H1 (cell line): ENCODE data around the gene TMEM255B. TPM values are rescaled to one million over a fixed set of nuclear protein-coding genes. Genes with fewer than 3 reads are reported as not detected.

Experiments used
- CTCF ChIA-PET: fragments of 300-600 bp; sonication (Branson Sonifier 250); formaldehyde crosslinking; loops from one replicate; lab custom pipeline; 2021; ENCODE audit not compliant: partially characterized antibody; lab: Charles Lee
- POLR2A ChIA-PET: fragments of 300-600 bp; sonication (Branson Sonifier 250); formaldehyde crosslinking; loops from one replicate; lab custom pipeline; 2021; ENCODE audit warnings: inconsistent platforms; ENCODE audit not compliant: partially characterized antibody; lab: Charles Lee
- DNase-seq, 2 experiments: peaks; one replicate each; pipeline versions ENCODE4 v3.0.0 to v3.0.0-alpha.2; 2010 to 2022; ENCODE audit warnings: low spot score in 2 of 2, low read depth in 1 of 2, mixed read lengths in 1 of 2
- FAIRE-seq: peaks from 2 replicates; lab custom pipeline; 2011; peaks lifted over from hg19 to GRCh38; lab: Jason Lieb, UNC
- H2AFZ ChIP-seq: 2 replicates; pipeline ENCODE4 v1.8.1; 2012; ENCODE audit warnings: low read length, inconsistent platforms
- H2AK5ac ChIP-seq: 2 replicates; pipeline ENCODE4 v1.6.1; 2013; ENCODE audit warnings: low read depth, low read length
- H2BK120ac ChIP-seq: replicated peaks from 2 replicates; pipeline ENCODE3; 2013; ENCODE audit warnings: low read depth, low read length, inconsistent platforms
- H2BK12ac ChIP-seq: 2 replicates; pipeline ENCODE4 v1.6.1; 2013; ENCODE audit warnings: low read depth, low read length
- H2BK15ac ChIP-seq: 2 replicates; pipeline ENCODE4 v1.6.1; 2013; ENCODE audit warnings: low read length
- H2BK20ac ChIP-seq: 2 replicates; pipeline ENCODE4 v1.6.1; 2013; ENCODE audit warnings: low read length
- H2BK5ac ChIP-seq: 2 replicates; pipeline ENCODE4 v1.6.1; 2013; ENCODE audit warnings: low read depth, low read length
- H3K14ac ChIP-seq: 2 replicates; pipeline ENCODE4 v1.6.1; 2013; ENCODE audit warnings: inconsistent platforms; ENCODE audit not compliant: insufficient read length
- H3K18ac ChIP-seq: 2 replicates; pipeline ENCODE4 v1.6.1; 2013; ENCODE audit warnings: low read length; ENCODE audit errors: extremely low read depth
- H3K23ac ChIP-seq: 2 replicates; pipeline ENCODE4 v1.6.1; 2013; ENCODE audit warnings: inconsistent platforms; ENCODE audit not compliant: insufficient read length
- H3K23me2 ChIP-seq: 2 replicates; pipeline ENCODE4 v1.6.1; 2013; ENCODE audit warnings: low read depth, low read length
- H3K27ac ChIP-seq: 2 replicates; pipeline ENCODE4 v1.6.1; 2011; ENCODE audit warnings: low read depth, low read length, inconsistent platforms
- H3K27me3 ChIP-seq, 4 experiments: replicated peaks in 1 of 4; 1 replicate in 1 of 4; 2 replicates in 3 of 4; pipeline versions ENCODE4 v1.6.1 to v1.8.1; 2011 to 2013; ENCODE audit warnings: low read length in 3 of 4, mild to moderate bottlenecking in 3 of 4, inconsistent platforms in 2 of 4, mixed read lengths in 2 of 4, moderate library complexity in 1 of 4; ENCODE audit not compliant: control insufficient read depth in 3 of 4, insufficient read depth in 3 of 4; ENCODE audit errors: extremely low read depth in 1 of 4
- H3K36me3 ChIP-seq, 4 experiments: 2 replicates each; pipeline versions ENCODE4 v1.6.1 to v1.8.1; 2011 to 2013; ENCODE audit warnings: mild to moderate bottlenecking in 4 of 4, low read length in 3 of 4, moderate library complexity in 2 of 4, control low read depth in 1 of 4, inconsistent platforms in 1 of 4; ENCODE audit not compliant: insufficient read depth in 4 of 4, control insufficient read depth in 2 of 4
- H3K4ac ChIP-seq: replicated peaks from 2 replicates; pipeline ENCODE3; 2013; ENCODE audit warnings: low read length, low read depth, mixed read lengths, inconsistent platforms; ENCODE audit not compliant: insufficient read length
- H3K4me1 ChIP-seq, 4 experiments: replicated peaks in 1 of 4; 1 replicate in 1 of 4; 2 replicates in 3 of 4; pipeline versions ENCODE4 v1.6.1 to v1.8.1; 2011 to 2013; ENCODE audit warnings: low read length in 3 of 4, inconsistent platforms in 2 of 4, mixed read lengths in 1 of 4; ENCODE audit not compliant: insufficient read depth in 4 of 4, control insufficient read depth in 3 of 4
- H3K4me2 ChIP-seq, 2 experiments: 2 replicates each; pipeline versions ENCODE4 v1.6.1 to v1.8.1; 2011 to 2013; ENCODE audit warnings: low read depth in 2 of 2, low read length in 2 of 2, control low read depth in 1 of 2, inconsistent platforms in 1 of 2, mild to moderate bottlenecking in 1 of 2; ENCODE audit not compliant: insufficient read depth in 1 of 2
- H3K4me3 ChIP-seq, 4 experiments: fragments of 200-600, 300-600 bp in 1 of 4; sonication (generic), shearing (Covaris generic), sonication (Bioruptor Twin) in 1 of 4; 2 replicates each; pipeline versions ENCODE4 v1.5.1 to v1.8.1; 2011 to 2016; ENCODE audit warnings: low read length in 4 of 4, low read depth in 3 of 4, control low read depth in 2 of 4, inconsistent platforms in 2 of 4, mild to moderate bottlenecking in 2 of 4, mixed read lengths in 1 of 4, moderate library complexity in 1 of 4; ENCODE audit not compliant: insufficient read depth in 2 of 4; ENCODE audit errors: extremely low read depth in 1 of 4
- H3K56ac ChIP-seq: replicated peaks from 2 replicates; pipeline ENCODE3; 2013; ENCODE audit warnings: low read depth, mild to moderate bottlenecking, mixed read lengths, low read length, inconsistent platforms; ENCODE audit not compliant: insufficient read length
- H3K79me1 ChIP-seq: 2 replicates; pipeline ENCODE4 v1.6.1; 2013; ENCODE audit warnings: low read depth, low read length, control low read depth
- H3K79me2 ChIP-seq, 2 experiments: 2 replicates each; pipeline versions ENCODE4 v1.6.1 to v1.8.1; 2012 to 2013; ENCODE audit warnings: low read length in 2 of 2, mild to moderate bottlenecking in 2 of 2, inconsistent platforms in 1 of 2; ENCODE audit not compliant: insufficient read depth in 2 of 2, control insufficient read depth in 1 of 2
- H3K9ac ChIP-seq, 4 experiments: replicated peaks in 1 of 4; 1 replicate in 1 of 4; 2 replicates in 3 of 4; pipeline versions ENCODE4 v1.6.1 to v1.8.1; 2011 to 2013; ENCODE audit warnings: low read depth in 3 of 4, low read length in 3 of 4, control low read depth in 2 of 4, mild to moderate bottlenecking in 2 of 4, moderate library complexity in 2 of 4, inconsistent platforms in 1 of 4; ENCODE audit errors: extremely low read depth in 1 of 4
- H3K9me3 ChIP-seq, 2 experiments: 2 replicates each; pipeline versions ENCODE4 v1.6.1 to v1.8.1; 2012 to 2013; ENCODE audit warnings: mild to moderate bottlenecking in 2 of 2, moderate library complexity in 2 of 2, control low read depth in 1 of 2, inconsistent platforms in 1 of 2, low read depth in 1 of 2, low read length in 1 of 2, mixed read lengths in 1 of 2; ENCODE audit not compliant: insufficient read depth in 2 of 2
- H4K20me1 ChIP-seq, 2 experiments: replicated peaks in 1 of 2; 2 replicates each; pipeline versions ENCODE3 to v1.8.1; 2011 to 2013; ENCODE audit warnings: inconsistent platforms in 2 of 2, low read length in 2 of 2, mild to moderate bottlenecking in 1 of 2; ENCODE audit not compliant: insufficient read depth in 2 of 2, control insufficient read depth in 1 of 2
- H4K5ac ChIP-seq: 2 replicates; pipeline ENCODE4 v1.6.1; 2013; ENCODE audit warnings: low read length, low read depth, mixed read lengths, inconsistent platforms; ENCODE audit not compliant: insufficient read length
- H4K8ac ChIP-seq: 2 replicates; pipeline ENCODE4 v1.8.0; 2013; ENCODE audit warnings: mild to moderate bottlenecking, moderate library complexity, low read length, inconsistent platforms; ENCODE audit not compliant: insufficient read depth; ENCODE audit errors: extremely low read depth
- H4K91ac ChIP-seq: replicated peaks from 2 replicates; pipeline ENCODE3; 2013; ENCODE audit warnings: low read length, mixed read lengths, inconsistent platforms; ENCODE audit not compliant: insufficient read length
- CTBP2 ChIP-seq: IDR thresholded peaks from 2 replicates; pipeline ENCODE4 v1.7.0; 2011; ENCODE audit warnings: borderline replicate concordance, mild to moderate bottlenecking, moderate library complexity, mixed read lengths, low read length; ENCODE audit not compliant: insufficient read depth, insufficient read length
- CTCF ChIP-seq, 3 experiments: IDR thresholded peaks; 1 replicate in 2 of 3; 2 replicates in 1 of 3; pipeline versions ENCODE4 v1.5.1 to v1.6.1; 2011; ENCODE audit warnings: low read length in 3 of 3, mild to moderate bottlenecking in 3 of 3, inconsistent platforms in 2 of 3, low read depth in 1 of 3, moderate library complexity in 1 of 3; ENCODE audit not compliant: insufficient read depth in 1 of 3; ENCODE audit errors: control extremely low read depth in 1 of 3
- E2F6 ChIP-seq: IDR thresholded peaks from 2 replicates; pipeline ENCODE4 v1.6.1; 2012; ENCODE audit warnings: inconsistent platforms
- GABPA ChIP-seq: IDR thresholded peaks from 2 replicates; pipeline ENCODE4 v1.6.1; 2011; ENCODE audit warnings: mild to moderate bottlenecking, low read length, moderate library complexity, borderline replicate concordance; ENCODE audit not compliant: insufficient read depth
- HDAC6 ChIP-seq: IDR thresholded peaks from one replicate; pipeline ENCODE4 v1.7.1; 2012; ENCODE audit warnings: low read depth, mild to moderate bottlenecking, inconsistent platforms, low read length, moderate library complexity
- RBBP5 ChIP-seq: IDR thresholded peaks from 2 replicates; pipeline ENCODE4 v1.7.1; 2012; ENCODE audit warnings: low read depth, mild to moderate bottlenecking, inconsistent platforms, low read length, moderate library complexity, borderline replicate concordance
- RFX5 ChIP-seq: IDR thresholded peaks from 2 replicates; pipeline ENCODE4 v1.6.1; 2011; ENCODE audit warnings: low read depth, low read length, improper control_type of control experiment, borderline replicate concordance
- SIRT6 ChIP-seq: IDR thresholded peaks from one replicate; pipeline ENCODE4 v1.7.1; 2012; ENCODE audit warnings: low read length, inconsistent platforms
- SP2 ChIP-seq: IDR thresholded peaks from 2 replicates; pipeline ENCODE4 v1.6.1; 2012; ENCODE audit warnings: mild to moderate bottlenecking, low read length, inconsistent platforms
- SRF ChIP-seq: IDR thresholded peaks from 2 replicates; pipeline ENCODE4 v1.6.1; 2011; ENCODE audit warnings: mild to moderate bottlenecking, low read depth, low read length, moderate library complexity
- TAF7 ChIP-seq: optimal IDR thresholded peaks from 2 replicates; pipeline ENCODE3; 2011; ENCODE audit warnings: low read depth, mild to moderate bottlenecking, inconsistent platforms, low read length, moderate library complexity, borderline replicate concordance
- WGBS, 2 experiments: shearing (Covaris generic) in 1 of 2; methylation state at CpG; one replicate each; pipeline versions ENCODE4 v1.1.6 to v1.1.7; 2013 to 2015; ENCODE audit warnings: low lambda C conversion rate in 2 of 2, mixed read lengths in 2 of 2, inconsistent platforms in 1 of 2, low coverage in 1 of 2, missing lambda C conversion rate in 1 of 2; ENCODE audit not compliant: insufficient replicate concordance in 2 of 2, insufficient coverage in 1 of 2, insufficient read length in 1 of 2; ENCODE audit errors: extremely low coverage in 1 of 2, missing lambda C conversion rate in 1 of 2; 5-methylcytosine and 5-hydroxymethylcytosine counted together
- polyA plus RNA-seq, 7 experiments: library from polyadenylated mRNA; depleted of rRNA in 3 of 7; stranded (reverse) in 5 of 7; unstranded in 2 of 7; fragments of >200 nt in 5 of 7; fragments of 200-250 nt in 2 of 7; gene quantifications; 1 replicate in 5 of 7; 2 replicates in 1 of 7; 4 replicates in 1 of 7; pipeline versions ENCODE4 v1.2.1 to v1.2.3, GENCODE V29; 2011 to 2013; ENCODE audit warnings: missing spikeins in 2 of 7, mixed read lengths in 2 of 7
- total RNA-seq: library from RNA; stranded (reverse); fragmentation: NEBNext Ultra II Directional; extraction: Animal tissue kit (Norgen Biotek cat#: 25700); gene quantifications from 2 replicates; pipeline ENCODE4 v1.2.1, GENCODE V29; 2021

The TMEM255B gene
- total and polyA plus RNA-seq, 2 of the 8 experiments (the other 6 are each of a cell fraction or from before 2014, with no cell fraction given) = 3.4 to 4.4 TPM

- Histone ChIP-seq H3K18ac (no peak overlapping the region), H3K4me2 (no peak overlapping the region), H3K14ac (no peak overlapping the region), H2AFZ (no peak overlapping the region), H3K9ac (no peak overlapping the region), H3K23me2 (peaks cover 23% of the 10 kb centered on the region; the same call in 1 of the 2 replicates), H4K20me1 (peaks cover 0 to 8% of the 10 kb centered on the region in 2 experiments), H4K5ac (no peak overlapping the region), H2BK5ac (no peak overlapping the region), H3K79me2 (no peaks in the 10 kb centered on the region), H2AK5ac (no peak overlapping the region), H3K9me3 (no peaks in the 10 kb centered on the region), H4K8ac (no peak overlapping the region), H3K56ac (no peak overlapping the region), H3K4me1 (no peaks in the 10 kb centered on the region), H3K36me3 (no peaks in the 10 kb centered on the region; a peak in 1 of 8 replicates), H3K4ac (no peak overlapping the region), H3K27ac (no peak overlapping the region), H3K23ac (no peak overlapping the region), H4K91ac (no peak overlapping the region), H3K27me3 (no peaks in the 10 kb centered on the region), H2BK20ac (no peak overlapping the region), H2BK12ac (no peak overlapping the region), H2BK15ac (no peak overlapping the region), H2BK120ac (no peak overlapping the region), H3K79me1 (no peaks in the 10 kb centered on the region), H3K4me3 (no peak overlapping the region)
- 94% methylated on average over 23 of the region's 23 CpGs; no CpG with 5 or more reads in 1 of the 2 experiments for WGBS, 2 experiments
- FAIRE-seq = no peak
- CTCF ChIA-PET = no interaction called here
- POLR2A ChIA-PET = no interaction called here
- no peak for DNase-seq
- TF ChIP-seq SP2 = no peak
- TF ChIP-seq CTBP2 = no peak
- TF ChIP-seq TAF7 = no peak
- no peak for TF ChIP-seq GABPA
- TF ChIP-seq SRF = no peak
- TF ChIP-seq RFX5 = no peak
- TF ChIP-seq RBBP5 = no peak
- no peak for TF ChIP-seq CTCF (IDR thresholded peaks at IDR 0.05; ENCODE audit: control extremely low read depth in 1 of 3, insufficient read depth in 1 of 3, low read depth in 1 of 3, low read length in 3 of 3)
- no peak for TF ChIP-seq SIRT6
- no peak for TF ChIP-seq HDAC6
- TF ChIP-seq E2F6 = no peak
Observed at GRCh38 chr13:113794086-113794485, 35.1 kb downstream of the TMEM255B start.
